HL-60/S4 treated with retinoic acid at 250 ng/mL for 4 days and 3 days (cell line): ENCODE measurements around the gene GTF2IRD1.
"Not testable (repeated sequence)": the region's sequence is repeated elsewhere in the genome, so short reads cannot be mapped to it uniquely, and the experiment has no call there.

Source experiments
- in situ Hi-C: fragments of 300-500 bp; cut with MboI; formaldehyde crosslinking; loops from 2 replicates; pipeline ENCODE4 v1.7.0; 2022; ENCODE audit warnings: low sequenced_read_pairs

GTF2IRD1 gene

DNA sequence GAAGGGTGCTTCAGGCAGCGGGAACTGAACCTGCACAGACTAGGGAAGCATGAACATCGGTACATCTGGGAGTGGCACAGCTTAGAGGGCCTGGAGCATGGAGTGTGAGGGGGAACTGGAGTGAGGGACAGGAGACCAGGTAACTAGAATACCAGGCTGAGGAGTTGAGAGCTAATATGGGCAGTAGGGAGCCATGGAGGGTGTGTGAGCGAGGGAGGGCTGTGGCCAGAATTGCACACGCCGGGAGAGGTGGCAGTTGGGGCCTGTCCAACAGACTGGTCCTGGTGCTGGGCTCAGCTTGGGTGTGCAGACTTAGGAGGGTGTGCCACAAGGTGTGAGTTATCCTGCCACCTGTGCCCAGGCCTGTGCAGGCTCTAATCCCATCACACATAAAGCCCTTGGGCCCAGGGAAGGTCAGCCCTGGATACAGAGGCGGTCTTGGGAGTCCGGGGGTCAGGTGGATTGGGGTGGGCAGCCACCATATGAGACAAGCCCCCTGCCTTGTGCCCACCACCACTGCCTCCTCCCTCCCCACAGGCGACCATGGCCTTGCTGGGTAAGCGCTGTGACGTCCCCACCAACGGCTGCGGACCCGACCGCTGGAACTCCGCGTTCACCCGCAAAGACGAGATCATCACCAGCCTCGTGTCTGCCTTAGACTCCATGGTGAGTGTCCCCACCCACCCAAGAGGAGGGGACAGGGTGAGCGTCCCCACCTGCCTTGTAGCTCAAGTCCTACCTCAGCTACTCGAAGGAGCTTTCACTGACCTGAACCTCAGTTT lies 54.0 kb downstream of the GTF2IRD1 start:
- in situ Hi-C loops = no loop called here

DNA sequence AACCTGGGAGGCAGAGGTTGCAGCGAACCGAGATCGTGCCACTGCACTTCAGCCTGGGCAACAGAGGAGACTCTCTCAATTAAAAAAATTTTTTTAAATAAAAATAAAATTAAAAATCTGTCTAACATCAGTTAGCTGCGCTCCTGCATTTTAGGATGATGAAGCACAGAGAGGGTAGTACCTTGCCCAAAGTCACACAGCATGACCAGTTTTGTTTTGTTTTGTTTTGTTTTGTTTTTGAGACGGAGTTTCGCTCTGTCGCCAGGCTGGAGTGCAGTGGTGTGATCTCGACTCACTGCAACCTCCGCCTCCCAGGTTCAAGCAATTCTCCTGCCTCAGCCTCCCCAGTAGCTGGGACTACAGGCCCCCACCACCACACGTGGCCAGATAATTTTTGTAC lies 55.7 kb downstream of the GTF2IRD1 start:
- in situ Hi-C loops = not testable (repeated sequence)

DNA sequence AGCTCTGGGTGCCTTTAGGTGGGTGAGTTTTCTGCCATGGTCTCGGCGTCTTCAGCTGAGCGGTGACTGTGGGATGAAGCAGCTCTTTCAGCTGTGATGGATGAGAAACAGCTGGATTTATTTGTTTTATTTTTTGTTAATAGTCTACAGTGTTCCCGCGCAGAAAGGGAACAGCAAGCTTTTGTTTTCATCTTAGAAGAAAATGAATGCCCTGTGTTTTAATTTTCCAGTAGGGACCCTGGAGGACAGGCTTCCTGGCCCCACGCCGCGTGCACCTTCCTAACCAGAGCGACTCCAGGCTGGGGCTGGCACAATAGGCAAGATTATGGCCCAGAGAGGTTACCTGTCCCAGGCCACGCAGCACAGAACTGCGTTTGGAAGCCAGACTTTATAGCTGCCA lies 57.6 kb downstream of the GTF2IRD1 start:
- in situ Hi-C loops = no loop called here

DNA sequence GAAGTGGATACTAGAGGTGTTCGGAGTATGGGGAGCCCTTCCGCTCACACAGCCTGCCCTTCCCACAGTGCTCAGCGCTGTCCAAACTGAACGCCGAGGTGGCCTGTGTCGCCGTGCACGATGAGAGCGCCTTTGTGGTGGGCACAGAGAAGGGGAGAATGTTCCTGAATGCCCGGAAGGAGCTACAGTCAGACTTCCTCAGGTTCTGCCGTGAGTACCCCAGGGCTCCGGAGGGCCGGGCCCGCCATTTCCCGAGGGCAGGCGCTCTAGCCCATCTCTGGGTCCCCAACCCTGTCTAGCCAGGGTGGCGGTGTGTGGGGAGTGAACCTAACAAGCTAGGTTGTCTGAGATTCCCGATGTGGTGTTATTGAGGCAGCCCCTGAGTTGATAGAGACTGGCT lies 59.1 kb downstream of the GTF2IRD1 start:
- in situ Hi-C loops = no loop called here

DNA sequence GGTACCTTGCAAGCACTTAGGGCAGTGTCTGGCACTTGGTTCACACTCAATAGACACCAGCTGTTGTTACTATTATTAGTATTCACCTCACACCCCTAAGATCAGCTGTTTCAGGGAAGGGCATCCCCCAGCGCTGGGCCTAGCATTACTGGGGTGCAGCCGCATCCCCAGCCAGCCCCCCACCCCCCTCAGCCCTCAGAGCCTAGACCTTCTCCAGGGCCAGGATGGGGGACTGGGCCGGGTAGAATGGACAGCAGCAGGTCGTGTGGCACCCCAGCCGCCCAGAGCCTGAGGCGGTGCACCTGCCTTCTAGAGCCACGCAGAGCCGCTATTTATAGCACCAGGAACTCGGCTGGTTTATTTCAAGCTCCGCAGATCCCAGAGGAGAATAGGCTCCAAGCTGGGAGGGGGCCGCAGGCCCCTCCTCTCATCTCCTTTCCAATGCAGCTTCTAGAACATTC lies 60.5 kb downstream of the GTF2IRD1 start:
- in situ Hi-C loops = no loop called here

DNA sequence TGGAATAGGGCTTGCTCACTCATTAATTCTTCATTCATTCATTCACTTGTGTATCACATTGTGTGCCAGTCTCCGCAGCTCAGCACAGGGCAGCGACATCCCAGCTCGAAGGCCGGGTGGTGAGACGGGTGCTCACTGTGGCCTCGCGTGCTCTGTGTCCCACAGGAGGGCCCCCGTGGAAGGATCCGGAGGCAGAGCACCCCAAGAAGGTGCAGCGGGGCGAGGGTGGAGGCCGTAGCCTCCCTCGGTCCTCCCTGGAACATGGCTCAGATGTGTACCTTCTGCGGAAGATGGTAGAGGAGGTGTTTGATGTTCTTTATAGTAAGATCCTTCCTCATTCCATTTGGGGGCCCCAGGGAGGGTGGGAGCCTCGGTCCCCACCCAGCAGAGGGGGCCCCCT lies 61.6 kb downstream of the GTF2IRD1 start:
- in situ Hi-C loops = no loop called here

DNA sequence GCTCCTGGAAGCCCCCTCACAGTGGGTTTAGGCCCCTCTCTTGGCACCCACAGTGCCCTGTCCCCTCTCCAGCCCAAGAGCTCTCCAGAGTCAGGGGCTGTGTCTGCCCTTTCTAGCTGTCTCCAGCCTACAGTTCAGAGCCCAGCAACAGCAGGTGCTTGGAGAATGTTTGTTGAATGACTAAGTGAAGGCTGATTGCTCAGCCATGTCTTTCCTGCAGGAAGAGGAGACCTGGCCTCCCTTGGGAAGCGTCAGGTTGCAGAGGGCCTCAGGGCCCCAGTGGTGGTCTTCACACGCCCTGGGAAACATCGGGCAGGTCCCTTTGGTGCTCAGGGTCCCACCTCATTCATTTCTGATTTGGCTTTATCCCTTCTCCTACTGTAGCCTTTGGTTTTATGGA lies 62.5 kb downstream of the GTF2IRD1 start:
- in situ Hi-C loops = no loop called here

DNA sequence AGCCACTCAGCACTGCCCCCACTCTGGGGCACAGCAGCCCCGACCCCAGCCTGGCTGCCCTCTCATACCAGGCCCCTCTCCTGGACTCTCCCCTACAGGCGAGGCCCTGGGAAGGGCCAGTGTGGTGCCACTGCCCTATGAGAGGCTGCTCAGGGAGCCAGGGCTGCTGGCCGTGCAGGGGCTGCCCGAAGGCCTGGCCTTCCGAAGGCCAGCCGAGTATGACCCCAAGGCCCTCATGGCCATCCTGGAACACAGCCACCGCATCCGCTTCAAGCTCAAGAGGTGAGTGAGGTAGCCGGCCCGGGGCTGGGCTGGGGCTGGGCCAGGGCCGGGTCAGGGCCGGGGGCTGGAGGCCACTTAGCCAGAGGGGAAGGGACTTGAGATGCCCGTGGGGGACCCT lies 64.3 kb downstream of the GTF2IRD1 start:
- in situ Hi-C loops = no loop called here

DNA sequence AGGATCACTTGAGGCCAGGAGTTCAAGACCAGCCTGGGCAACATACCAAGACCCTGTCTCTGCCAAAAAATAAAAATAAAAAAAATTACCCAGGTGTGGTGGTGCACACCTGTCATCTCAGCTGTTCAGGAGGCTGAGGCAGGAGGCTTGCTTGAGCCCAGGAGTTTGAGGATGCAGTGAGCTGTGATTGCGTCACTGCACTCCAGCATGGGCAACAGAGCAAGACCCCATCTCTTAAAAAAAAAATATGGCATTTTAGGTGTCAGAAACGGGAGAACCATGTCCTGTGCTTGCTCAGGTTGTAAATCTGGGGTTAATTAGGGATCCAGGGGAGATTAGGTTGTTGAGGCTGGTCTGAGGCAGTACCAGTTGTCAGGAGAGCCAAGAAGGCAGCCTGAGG lies 64.9 kb downstream of the GTF2IRD1 start:
- in situ Hi-C loops = no loop called here

DNA sequence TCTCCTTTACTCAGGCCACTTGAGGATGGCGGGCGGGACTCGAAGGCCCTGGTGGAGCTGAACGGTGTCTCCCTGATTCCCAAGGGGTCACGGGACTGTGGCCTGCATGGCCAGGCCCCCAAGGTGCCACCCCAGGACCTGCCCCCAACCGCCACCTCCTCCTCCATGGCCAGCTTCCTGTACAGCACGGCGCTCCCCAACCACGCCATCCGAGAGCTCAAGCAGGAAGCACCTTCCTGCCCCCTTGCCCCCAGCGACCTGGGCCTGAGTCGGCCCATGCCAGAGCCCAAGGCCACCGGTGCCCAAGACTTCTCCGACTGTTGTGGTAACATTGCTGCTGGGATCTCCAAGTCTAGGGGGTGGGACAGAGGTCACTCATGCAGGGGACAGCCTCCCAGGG lies 65.7 kb downstream of the GTF2IRD1 start:
- in situ Hi-C loops = no loop called here

DNA sequence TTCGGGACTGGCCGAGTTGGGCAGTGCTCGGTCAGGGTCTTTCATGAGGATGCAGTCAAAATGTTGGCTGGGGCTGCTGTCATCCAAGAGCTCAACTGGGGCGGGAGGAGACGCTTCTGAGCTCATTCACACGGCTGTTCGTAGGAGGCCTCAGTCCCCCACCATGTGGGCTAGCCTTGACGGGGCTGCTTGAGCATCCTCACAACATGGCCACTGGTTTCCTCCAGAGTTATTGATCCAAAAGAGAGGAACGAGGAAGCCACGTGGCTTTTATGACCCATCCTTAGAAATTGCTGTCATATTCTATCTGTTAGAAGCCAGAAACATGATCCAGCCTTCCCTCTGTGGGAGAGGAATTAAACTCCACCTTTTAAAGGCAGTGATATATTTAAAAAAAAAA lies 68.1 kb downstream of the GTF2IRD1 start:
- in situ Hi-C loops = no loop called here

DNA sequence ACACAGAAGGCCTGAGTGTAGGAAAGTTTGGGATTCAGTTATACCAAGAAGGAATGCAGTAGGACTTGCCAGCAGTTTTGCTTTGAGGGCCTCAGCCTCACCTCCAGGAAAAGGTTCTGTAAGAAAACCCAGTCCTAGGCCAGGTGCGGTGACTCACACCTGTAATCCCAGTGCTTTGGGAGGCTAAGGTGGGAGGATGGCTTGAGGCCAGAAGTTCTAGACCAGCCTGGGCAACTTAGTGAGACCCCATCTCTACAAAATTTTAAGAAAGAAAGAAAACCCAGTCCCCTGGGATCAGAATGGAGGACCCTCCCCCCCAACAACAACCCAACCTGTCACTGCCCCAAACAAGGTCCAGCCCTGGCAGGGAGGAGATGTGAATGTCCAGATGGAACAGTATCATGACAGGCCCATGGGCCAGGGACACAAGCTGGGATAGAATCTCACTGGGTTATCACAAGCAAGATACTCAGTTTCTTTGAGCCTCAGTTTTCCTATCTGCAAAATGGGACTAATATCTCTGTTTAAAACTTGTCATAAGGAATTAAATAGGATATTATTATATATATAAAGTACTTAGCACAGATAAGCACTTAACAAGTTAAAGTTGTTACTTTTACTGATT lies 68.7 kb downstream of the GTF2IRD1 start:
- in situ Hi-C loops = no loop called here

DNA sequence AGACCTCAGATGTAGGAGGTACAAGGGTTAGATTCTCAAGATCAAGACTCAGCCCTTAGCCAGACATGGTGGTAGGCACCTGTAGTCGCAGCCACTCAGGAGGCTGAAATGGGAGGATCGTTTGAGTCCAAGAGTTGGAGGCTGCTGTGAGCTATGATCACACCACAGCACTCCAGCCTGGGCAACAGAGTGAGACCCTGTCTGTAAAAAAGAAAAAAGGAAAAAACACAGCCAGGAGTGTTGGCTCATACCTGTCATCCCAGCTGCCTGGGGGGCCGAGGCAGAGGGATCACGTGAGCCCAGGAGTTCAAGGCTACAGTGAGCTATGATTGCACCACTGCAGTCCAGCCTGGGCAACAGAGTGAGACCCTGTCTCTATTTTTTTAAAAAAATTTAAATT lies 69.3 kb downstream of the GTF2IRD1 start:
- in situ Hi-C loops = no loop called here

DNA sequence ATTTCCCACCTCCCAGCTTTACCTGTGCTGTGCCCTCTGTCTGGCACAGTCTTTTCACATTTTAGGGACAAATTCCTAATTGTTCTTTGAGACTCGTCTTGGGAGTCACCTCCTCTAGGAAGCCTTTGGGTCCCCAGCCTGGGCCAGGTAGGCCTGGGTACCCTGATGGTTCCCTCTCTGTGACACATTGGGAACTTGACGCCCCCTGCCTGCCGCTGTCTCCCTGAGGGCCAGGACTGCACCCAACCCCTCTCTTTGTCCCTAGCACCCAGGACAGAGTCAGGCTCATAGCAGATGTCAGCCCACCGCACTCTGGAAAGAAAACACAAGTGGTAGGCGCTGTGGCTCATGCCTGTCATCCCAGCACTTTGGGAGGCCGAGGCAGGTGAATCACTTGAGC lies 71.4 kb downstream of the GTF2IRD1 start:
- in situ Hi-C loops = no loop called here

DNA sequence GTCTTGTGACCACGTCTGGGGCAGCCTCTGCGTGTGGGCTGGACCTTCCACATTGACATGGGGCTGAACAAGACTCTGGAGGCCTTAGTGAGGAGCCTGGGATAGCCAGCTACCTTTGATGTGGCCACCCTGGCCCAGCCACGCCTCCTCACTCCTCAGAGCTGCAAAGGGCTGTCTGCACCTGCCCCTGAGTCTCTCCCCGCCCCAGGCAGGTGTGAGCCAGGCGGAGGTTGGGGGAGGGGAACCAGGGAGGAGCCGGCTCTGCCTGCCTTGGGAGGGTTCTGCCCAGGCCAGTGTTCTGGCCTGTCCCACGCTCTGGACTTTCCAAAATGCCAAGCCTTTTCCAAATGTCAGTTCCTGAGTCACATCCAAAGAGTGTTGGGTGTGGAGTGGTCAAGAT lies 72.2 kb downstream of the GTF2IRD1 start:
- in situ Hi-C loops = no loop called here

DNA sequence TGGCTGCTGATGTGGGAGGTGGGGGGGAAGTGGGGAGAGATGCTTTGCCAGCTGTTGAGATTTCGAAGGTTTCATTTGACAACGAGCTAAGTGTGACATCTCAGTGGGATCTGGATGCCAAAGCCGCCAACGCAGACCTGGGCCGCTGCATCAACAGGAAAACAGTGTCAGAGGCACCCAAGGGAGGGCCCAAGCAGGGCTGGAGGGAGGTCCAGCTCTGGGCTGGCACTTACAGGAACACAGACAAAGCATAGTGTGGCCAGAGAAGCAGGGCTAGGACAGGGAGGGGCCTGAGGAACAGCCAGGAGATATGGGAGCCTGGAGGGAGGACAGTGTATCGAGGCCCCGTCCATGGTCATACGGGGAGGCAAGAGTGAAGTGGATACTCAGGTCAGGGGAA lies 73.1 kb downstream of the GTF2IRD1 start:
- in situ Hi-C loops = no loop called here

DNA sequence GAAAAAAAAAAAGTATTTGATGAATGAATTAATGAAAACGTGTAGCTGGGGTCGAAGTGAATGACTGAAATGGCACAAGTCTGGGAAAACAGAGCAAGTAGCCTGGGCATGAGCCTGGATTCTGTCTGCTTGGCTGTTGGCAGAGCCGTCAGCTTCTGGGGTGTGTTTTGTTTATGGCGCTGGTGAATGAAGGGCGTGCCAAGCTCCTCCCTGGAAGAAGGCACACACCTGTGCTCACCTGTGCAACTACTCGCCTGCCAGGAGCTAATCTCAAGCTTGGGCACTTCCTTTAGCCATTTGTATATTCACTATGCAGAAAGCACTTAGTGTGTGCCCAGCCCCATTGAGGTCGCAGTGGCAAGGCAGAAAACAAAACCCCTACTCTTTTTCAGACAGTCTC lies 74.1 kb downstream of the GTF2IRD1 start:
- in situ Hi-C loops = no loop called here

DNA sequence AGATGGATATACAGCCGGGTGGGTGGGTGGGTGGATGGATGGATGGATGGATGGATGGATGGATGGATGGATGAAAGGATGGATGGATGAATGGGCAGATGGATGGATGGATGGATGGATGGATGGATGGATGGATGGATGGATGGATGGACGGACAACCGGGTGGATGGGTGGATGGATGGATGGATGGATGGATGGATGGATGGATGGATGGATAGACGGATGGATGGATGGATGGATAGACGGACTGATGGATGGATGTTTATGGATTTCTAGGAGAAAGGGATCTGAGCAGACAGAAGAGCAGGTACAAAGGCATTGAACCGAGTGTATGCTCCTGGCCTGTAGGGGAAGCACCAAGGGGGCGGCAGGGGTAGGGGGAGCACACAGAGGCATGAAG lies 75.1 kb downstream of the GTF2IRD1 start:
- in situ Hi-C loops = not testable (repeated sequence)

DNA sequence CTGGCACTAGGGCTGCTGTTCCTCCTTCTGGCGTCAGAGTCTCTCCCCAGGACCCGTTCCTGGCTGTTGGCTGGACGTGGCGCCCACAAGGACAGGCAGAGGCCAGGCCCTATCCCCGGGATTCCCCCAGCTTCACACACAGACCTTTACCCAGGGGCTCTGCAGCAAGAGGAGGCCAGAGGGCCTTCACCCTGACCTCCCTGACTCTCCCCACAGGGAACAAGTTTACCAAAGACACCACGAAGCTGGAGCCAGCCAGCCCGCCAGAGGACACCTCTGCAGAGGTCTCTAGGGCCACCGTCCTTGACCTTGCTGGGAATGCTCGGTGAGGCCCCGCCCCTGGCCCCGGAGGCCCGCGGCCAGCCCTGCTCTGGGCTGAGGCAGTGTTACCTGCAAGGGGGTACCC lies 82.2 kb downstream of the GTF2IRD1 start:
- in situ Hi-C loops = no loop called here

DNA sequence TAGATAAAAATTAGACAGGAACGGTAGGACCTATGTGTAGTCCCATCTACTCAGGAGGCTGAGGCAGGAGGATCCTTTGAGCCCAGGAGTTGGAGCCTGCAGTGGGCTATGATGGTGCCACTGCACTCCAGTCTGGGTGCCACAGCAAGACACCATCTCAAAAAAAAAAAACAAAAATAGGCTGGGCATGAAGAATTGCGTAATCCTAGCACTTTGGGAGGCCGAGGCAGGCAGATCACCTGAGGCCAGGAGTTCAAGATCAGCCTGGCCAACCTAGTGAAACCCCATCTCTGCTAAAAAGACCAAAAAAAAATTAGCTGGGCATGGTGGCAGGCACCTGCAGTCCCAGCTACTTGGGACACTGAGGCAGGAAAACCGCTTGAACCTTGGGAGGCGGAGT lies 88.2 kb downstream of the GTF2IRD1 start:
- in situ Hi-C loops = not testable (repeated sequence)

DNA sequence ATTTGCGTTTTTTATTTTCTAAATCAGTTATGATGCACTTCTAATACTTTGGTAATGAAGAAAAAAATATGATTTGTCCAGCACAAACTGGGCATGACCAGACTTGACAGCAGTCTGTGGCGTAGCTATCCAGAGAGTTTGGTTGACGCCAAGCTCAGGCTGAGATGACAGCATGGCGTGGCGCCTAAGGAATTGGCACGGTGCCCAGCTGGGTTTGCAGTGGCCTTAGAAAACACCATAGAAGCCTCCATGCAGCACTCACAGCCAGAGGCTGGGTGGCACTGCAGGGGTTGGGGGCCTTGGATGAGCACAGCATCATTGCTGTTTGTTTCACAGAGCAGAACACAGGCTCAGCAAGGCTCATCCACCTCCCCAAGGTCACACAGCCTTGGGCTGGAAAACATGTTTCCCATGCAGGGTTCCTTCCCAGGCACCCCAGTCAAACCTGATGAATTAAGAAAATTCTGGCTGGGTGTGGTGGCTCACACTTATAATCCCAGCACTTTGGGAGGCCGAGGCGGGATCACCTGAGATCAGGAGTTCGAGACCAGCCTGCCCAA lies 88.9 kb downstream of the GTF2IRD1 start:
- in situ Hi-C loops = no loop called here

DNA sequence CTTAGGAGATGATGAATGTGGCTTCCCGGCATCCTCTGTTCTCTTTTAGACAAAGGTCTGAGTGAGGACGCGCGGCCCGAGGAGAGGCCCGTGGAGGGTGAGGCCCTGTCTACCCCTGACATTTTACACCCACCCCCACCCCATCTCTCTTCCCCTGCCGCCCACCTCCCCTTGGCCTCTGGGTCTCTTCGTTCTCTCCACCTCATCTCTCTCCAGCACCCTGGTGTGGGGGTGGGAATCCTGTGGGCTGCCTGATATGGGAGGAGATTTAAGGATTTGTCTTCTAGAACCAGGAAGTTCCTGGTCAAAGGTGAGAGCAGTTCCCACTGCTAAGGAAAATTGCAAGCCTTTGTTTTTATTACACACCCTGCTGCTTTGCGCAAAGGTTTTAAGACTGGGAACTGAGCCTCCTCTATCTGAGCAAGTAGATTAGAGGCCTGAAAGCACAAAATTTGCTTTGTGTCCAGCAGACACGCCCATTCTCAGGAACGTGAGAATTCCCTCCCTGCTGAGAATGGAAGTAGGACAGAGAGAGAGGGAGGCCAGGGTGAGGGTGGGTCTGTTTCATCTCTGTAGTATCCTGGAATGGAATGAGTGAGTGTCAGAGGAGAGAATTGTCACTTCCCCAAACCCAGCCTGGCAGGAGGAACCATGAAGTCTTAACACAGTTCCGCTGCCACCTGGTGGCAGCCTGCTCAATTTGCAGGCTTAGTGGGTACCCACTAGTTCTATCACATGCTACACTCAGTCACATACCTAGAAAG lies 91.2 kb downstream of the GTF2IRD1 start:
- in situ Hi-C loops = no loop called here
